ELF-1 (cell line): ENCODE results near the gene FUT2.
"Not testable (repeated sequence)": the region's sequence is repeated elsewhere in the genome, so short reads cannot be mapped to it uniquely, and the experiment has no call there.

ENCODE experiments used
- DNase-seq: peaks from one replicate; pipeline ENCODE4 v3.0.0-alpha.2; 2016; ENCODE audit warnings: low read depth, low spot score

Gene FUT2

GRCh38 chr19:48695743-48696352 is at the start of gene FUT2:
Gene FUT2 (plus strand): TSS chr19:48695971. CDS start chr19:48702957, 6,986 bp downstream.
- peak; percentile 73 for DNase-seq

GRCh38 chr19:48646001-48646721 is 49.6 kb upstream of the FUT2 start, which contains the start of gene CA11:
Gene CA11 (minus strand): TSS chr19:48646187. CDS start chr19:48645632, 555 bp downstream.
- DNase-seq = peak; percentile 90

- DNase-seq = no peak
Observed at GRCh38 chr19:48646722-48647216, 49.0 kb upstream of the FUT2 start.

GRCh38 chr19:48648134-48648533 is 47.6 kb upstream of the FUT2 start:
- DNase-seq = no peak

- no peak for DNase-seq
Observed at GRCh38 chr19:48650974-48651682, 44.6 kb upstream of the FUT2 start.

GRCh38 chr19:48651683-48652048 is 44.1 kb upstream of the FUT2 start:
- DNase-seq = no peak

GRCh38 chr19:48654299-48655059 is 41.3 kb upstream of the FUT2 start:
- no peak for DNase-seq

- no peak for DNase-seq
Observed at GRCh38 chr19:48656840-48657474, 38.8 kb upstream of the FUT2 start.

- not testable (repeated sequence) for DNase-seq
Observed at GRCh38 chr19:48657828-48658227, 37.9 kb upstream of the FUT2 start.

GRCh38 chr19:48658483-48658882 is 37.3 kb upstream of the FUT2 start:
- DNase-seq = no peak

GRCh38 chr19:48659768-48660167 is 36.0 kb upstream of the FUT2 start:
- DNase-seq = no peak

- DNase-seq = peak; percentile 75
Observed at GRCh38 chr19:48660852-48661710, 34.7 kb upstream of the FUT2 start.

GRCh38 chr19:48661711-48662090 is 34.1 kb upstream of the FUT2 start:
- no peak for DNase-seq

- no peak for DNase-seq
Observed at GRCh38 chr19:48663667-48664066, 32.1 kb upstream of the FUT2 start.

GRCh38 chr19:48664476-48664875 is 31.3 kb upstream of the FUT2 start:
- no peak for DNase-seq

GRCh38 chr19:48665786-48666185 is 30.0 kb upstream of the FUT2 start:
- DNase-seq = no peak

GRCh38 chr19:48668332-48668731 is 27.4 kb upstream of the FUT2 start:
- DNase-seq = no peak

GRCh38 chr19:48668761-48669160 is 27.0 kb upstream of the FUT2 start:
- no peak for DNase-seq

GRCh38 chr19:48669903-48670668 is 25.7 kb upstream of the FUT2 start:
- DNase-seq = no peak
